B cell (primary cell): ENCODE results near the gene CAPG.

Source experiments
- CTCF ChIP-seq: fragments of 200-600 bp; IDR thresholded peaks from one replicate; pipeline ENCODE4 v1.8.0; 2022; ENCODE audit warnings: antibody characterized with exemption, mild to moderate bottlenecking
- EZH2 ChIP-seq: IDR thresholded peaks from 2 replicates; pipeline ENCODE4 v1.6.1; 2012; ENCODE audit warnings: borderline replicate concordance, low read depth, mild to moderate bottlenecking, moderate library complexity, low read length; ENCODE audit not compliant: insufficient read depth, poor library complexity, severe bottlenecking

- no peak for TF ChIP-seq CTCF
- TF ChIP-seq EZH2, result no peak
Observed at GRCh38 chr2:85439025-85439472, 28.9 kb upstream of the CAPG start.
